Stimulated activated naive CD4-positive, alpha-beta T cell (primary cell): ENCODE data around the gene F7.
"Not testable (repeated sequence)": the region's sequence is repeated elsewhere in the genome, so short reads cannot be mapped to it uniquely, and the experiment has no call there.

Experiments used
- DNase-seq, 6 experiments: peaks; one replicate each; lab custom pipeline; 2025; lab: John Stamatoyannopoulos, UW

F7 gene

DNA sequence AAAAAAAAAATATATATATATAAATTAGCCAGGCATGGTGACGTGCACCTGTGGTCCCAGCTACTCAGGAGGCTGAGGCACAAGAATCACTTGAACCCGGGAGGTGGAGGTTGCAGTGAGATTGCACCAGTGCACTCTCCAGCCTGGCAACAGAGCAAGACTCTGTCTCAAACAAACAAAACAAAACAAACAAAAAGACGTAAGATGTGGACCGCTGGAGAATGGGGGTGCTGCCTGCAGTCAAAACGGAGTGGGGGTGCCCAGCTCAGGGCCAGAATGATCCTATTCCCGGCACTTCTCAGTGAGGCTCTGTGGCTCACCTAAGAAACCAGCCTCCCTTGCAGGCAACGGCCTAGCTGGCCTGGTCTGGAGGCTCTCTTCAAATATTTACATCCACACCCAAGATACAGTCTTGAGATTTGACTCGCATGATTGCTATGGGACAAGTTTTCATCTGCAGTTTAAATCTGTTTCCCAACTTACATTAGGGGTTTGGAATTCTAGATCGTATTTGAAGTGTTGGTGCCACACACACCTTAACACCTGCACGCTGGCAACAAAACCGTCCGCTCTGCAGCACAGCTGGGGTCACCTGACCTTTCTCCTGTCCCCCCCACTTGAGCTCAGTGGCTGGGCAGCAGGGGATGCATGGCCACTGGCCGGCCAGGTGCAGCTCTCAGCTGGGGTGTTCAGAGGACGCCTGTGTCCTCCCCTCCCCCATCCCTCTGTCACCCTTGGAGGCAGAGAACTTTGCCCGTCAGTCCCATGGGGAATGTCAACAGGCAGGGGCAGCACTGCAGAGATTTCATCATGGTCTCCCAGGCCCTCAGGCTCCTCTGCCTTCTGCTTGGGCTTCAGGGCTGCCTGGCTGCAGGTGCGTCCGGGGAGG, at the start of gene F7:
F7 (plus strand) TSS at position 760 of the 889 bp plus-strand sequence; CDS start at position 811, 51 bp downstream.
- DNase-seq, result no peak

DNA sequence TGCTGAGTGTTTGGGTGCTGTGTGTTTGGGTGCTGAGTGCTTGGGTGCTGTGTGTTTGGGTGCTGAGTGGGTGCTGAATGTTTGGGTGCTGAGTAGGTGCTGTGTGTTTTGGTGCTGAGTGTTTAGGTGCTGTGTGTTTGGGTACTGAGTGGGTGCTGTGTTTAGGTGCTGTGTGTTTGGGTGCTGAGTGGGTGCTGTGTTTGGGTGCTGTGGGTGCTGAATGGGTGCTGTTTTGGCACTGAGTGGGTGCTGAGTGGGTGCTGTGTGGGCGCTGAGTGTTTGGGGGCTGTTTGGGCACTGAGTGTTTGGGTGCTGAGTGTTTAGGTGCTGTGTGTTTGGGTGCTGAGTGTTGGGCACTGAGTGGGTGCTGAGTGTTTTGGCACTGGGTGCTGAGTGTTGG, 48.5 kb upstream of the F7 start:
- no peak for DNase-seq

DNA sequence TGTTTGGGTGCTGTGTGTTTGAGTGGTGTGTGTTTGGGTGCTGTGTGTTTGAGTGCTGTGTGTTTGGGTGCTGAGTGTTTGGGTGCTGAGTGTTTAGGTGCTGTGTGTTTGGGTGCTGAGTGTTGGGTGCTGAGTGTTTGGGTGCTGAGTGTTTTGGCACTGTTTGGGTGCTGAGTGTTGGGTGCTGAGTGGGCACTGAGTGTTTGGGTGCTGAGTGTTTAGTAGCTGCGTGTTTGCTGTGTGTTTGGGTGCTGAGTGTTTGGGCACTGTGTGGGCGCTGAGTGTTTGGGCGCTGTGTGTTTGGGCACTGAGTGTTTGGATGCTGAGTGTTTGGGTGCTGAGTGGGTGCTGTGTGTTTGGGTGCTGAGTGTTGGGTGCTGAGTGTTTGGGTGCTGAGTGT, 48.0 kb upstream of the F7 start:
- DNase-seq, result not testable (repeated sequence)

DNA sequence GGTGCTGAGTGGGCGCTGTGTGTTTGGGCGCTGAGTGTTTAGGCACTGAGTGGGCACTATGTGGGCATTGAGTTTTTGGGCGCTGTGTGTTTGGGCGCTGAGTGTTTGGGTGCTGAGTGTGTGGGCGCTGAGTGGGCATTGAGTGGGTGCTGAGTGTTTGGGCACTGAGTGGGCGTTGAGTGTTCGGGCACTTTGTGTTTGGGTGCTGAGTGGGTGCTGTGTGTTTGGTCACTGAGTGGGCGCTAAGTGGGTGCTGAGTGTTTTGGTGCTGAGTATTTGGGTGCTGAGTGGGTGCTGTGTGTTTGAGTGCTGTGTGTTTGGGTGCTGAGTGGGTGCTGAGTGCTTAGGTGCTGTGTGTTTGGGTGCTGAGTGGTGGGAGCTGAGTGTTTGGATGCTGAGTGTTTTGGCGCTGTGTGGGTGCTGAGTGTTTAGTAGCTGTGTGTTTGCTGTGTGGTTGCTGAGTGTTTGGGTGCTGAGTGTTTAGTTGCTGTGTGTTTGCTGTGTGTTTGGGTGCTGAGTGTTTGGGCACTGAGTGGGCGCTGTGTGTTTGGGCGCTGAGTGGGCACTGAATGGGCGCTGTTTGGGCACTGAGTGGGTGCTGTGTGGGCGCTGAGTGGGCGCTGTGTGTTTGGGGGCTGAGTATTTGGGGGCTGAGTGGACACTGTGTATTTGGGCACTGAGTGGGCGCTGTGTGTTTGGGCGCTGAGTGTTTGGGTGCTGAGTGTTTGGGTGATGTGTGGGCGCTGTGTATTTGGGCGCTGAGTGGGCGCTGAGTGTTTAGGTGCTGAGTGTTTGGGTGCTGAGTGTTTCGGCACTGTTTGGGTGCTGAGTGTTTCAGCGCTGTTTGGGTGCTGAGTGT, 47.2 kb upstream of the F7 start:
- DNase-seq, result no peak

DNA sequence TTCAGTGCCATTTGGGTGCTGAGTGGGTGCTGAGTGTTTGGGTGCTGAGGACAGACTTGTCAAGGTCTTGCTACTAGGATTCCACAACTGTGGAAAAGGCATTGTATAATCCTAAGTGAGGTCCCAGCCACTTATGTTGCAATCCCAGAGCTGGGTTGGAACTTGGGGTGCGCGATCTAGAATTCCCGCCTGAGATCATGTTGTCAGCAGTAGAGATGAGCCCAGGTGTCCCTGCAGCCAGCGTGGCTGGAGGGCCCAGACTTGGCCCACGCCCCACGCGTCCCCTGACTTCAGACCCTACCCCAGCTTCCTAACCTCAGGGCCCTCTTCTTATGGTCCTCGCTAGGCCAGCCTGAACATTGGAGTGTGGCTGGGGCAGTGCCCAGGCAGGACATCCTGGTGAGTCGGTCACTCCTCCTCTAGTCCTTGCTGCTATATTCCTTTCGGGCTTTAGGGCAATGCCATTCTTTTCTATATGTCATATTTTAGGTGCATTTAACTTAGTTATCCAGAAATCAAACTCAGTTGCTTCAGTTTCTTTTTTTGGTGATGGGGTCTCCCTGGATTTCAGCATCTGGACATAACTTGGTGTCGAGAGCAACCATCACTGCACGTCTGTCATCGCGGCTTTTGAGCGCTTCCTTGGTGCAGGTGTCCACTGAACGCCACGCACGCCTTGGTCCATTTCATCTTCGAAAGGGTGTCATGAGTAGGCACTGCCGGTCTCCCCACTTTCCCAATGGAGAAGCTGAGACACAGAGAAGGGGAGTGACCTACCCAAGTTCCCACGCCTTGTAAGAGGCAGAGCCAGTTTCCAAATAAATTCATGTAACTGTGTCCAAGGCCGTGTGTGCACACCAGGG, 46.4 kb upstream of the F7 start:
- no peak for DNase-seq

DNA sequence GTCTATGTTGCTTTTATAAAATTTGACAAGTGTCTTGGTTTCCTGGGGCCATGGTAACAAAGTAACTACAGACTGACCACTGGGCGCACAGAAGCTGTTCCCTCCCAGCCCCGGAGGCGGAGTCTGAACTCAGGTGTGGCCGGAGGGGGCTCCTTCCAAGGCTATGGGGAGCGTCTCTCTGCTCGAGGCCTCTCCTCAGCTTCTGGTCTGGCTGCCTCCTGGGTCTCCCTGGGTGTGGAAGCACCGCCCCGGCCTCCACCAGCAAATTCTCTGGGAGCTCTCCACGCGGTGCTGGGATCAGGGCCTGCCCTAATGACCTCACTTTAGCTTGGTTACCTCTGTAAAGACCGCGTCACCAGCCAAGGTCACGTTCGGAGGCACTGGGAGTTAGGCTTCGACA, 45.7 kb upstream of the F7 start:
- no peak for DNase-seq

DNA sequence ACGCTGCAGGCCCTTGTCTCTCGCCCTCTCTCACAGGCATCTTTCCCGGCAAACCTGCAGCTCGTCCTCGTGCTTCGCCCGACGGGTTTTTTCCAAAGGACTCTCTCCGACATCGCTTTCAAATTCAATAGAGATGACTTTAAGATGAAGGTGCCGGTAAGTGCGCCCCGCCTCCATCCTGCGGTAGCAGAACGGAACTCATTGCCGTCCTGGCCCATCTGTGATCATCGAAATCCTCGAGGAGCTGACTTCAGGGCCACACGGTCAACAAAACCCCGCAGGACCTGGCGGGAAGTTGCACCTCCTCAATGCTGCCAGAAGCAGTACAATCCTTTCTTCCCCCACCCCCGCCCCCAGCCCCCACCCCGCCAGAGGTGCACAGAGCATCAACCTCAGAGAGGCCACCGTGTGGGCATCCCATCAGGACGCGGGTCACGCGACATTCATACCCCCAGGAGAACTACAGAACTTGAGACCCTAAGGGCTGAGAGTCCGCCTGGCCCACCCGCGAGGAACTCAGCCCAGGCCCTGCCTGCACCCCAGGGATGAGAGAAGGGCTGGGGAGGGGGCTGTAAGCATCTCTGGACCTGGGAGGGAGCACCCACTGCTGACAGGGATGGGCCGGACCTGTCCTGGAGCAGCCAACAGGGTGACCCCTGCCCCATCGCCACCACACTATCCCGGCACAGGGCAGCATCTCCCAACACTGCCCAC, 44.9 kb upstream of the F7 start:
- no peak for DNase-seq

DNA sequence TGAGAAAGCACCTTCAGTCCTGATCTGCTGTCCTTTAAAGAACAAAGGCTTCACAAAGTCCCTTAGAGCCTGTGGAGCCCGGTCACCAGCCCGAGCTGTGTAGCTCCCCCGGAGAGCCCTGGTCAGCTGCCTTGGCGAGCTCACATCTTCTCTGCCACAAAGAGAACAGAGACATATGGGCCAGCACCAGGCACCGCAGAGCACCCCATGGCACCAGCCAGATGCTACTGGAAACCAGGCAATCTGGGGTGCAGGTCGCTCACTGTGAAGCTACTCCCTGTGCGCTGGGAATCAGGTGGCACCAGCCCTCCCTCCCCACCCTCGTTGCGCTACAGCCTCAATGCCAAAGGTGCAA, 44.3 kb upstream of the F7 start:
- no peak for DNase-seq

DNA sequence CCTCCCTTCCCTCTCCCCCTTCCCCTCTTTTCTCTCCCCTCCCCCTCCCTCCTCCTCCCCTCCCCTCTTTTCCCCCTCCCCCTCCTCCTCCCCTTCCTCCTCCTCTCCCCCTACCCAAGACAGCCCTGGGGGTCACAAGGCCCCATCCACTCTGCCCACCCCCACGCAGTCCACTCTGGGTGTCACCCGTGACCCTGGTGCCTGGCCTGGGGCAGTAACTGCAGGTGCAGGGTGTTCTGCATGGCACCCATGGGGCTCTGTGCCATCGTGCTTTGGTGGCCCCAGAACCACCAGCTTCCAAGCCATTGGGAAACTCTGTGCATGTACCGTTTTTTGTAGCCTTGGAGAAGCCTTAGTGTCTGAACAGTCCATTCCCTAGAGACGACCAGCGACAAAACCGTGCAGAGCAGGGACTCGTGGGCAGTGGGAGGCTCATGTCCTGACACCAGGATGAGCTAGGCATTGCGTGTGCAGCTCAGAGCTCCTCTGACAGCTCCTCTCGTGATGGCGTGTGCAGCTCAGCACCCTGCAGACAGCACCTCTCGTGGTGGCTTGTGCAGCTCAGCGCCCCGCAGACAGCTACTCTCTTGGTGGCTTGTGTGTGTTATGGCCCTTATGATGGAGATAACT, 43.7 kb upstream of the F7 start:
- no peak for DNase-seq

DNA sequence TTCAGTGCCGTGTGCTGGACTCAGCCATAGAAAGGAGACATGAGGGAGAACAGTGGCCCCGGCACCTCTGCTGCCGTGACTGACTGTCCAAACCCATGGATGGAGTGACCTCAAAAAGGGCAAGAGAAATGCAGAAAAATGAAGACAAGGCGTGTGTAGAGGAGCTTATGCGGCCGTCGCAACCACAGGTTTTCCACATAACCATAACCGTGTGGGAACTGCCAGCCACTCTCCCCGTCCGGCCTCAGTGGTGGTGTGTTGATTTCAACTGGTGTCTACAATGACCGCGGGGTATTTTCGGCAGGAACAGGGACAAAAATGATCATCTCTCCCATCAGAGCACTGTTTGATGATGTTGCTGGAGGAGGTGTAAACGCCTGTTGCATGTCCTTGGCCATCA, 42.9 kb upstream of the F7 start:
- DNase-seq, result no peak

DNA sequence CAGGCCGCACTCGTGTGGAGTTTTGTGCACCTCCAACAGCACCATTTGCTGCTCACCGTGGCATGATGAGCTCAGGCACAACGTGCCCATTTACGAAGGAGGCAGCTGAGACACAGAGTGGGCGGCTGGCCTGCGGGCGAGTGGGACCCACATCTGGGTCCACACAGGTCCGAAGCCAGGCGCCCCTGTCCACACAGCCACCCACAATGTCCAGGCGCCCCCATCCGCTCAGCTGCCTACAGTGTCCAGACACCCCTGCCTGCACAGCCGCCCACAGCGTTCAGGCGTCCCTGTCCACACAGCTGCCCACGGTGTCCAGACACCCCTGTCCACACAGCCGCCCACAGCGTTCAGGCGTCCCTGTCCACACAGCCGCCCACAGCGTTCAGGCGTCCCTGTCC, 42.5 kb upstream of the F7 start:
- no peak for DNase-seq

DNA sequence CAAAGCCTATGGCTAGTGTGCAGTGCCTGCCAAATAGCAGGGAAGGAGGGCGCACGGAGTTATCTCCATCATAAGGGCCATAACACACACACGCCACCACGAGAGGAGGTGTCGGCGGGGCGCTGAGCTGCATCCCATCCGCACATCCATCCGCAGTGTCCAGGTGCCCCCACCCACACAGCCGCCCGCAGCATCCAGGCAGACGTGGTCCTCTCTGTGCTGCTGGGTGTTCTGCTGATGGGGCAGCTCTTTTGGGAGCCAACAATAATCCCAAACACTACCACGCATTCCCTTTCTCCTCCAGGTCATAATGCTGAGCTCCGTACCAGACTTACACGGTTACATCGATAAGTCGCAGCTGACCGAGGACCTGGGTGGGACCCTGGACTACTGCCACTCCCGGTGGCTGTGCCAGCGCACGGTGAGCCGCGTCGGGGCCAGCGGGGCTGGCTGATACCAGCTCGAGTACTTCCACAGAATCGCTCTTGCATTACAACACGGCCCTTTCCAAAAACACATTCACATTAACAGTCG, 41.5 kb upstream of the F7 start:
- DNase-seq, result no peak

DNA sequence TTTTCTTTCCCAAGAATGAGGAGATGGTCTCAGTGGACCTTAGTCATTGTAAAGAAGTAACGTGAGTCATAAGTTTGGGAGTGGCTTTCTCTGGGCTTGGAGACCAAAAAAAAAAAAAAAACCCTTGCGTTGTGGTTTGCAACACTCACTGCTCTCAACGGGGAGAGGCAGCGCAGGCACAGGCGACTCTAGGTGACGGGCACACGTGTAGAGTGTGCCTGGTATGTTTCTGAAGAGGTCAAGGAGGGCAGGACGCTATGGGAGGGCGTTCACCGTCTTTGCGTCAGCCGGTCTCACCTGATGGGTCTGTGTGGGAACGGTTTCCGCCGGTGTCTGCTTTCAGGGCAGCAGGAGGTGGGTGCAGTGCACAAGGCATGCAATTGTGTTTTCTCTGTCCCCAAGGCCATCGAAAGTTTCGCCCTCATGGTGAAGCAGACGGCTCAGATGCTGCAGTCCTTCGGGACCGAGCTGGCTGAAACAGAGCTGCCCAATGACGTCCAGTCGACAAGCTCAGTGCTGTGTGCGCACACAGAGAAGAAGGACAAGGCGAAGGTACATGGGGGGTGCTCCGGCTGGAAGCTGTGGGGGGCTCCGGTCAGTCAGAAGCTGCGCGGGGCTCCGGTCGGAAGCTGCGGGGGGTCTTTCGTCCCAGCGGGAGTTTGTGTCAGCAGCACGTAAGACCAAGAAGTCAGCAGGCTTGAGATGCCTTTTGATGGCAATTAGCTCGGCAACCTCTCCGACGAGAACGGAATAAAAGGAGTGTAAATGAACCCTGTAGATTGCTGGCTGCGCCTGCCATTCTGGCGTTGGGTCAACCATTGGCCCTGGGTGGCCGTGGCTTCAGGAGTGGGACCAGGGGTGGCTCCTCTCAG, 40.8 kb upstream of the F7 start:
- no peak for DNase-seq

DNA sequence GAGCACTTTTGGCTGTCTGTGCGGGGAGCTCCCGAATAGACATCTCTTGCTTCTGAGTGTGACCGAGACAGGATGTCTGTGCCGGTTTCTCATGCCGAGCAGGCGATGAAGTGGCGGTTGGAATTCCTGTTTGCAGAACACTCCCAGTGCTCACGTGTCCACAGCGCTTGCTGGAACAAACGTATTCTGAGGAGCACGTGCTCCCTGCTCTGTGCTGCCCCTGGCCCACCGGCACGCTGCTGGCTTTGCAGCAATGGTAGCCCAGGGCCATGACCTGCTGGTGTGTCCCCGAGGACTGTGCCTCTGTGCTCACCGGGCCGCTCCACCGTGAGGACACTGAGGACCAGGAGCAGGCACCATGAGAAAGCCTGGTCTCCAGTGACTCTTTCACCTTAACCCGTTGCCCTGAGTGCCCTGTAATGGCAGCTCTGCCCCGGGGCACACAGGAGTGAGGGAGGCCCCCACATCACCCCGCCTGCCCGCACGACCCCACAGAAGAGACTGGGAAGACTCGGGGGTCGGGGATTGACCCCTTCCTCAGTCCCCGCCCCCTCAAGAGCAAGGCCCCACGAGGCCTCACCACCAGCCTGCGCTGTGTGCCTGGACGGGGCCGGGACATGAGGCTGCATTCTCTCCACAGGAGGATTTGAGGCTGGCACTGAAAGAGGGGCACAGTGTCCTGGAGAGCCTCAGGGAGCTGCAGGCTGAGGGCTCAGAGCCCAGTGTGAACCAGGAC, 40.0 kb upstream of the F7 start:
- DNase-seq, result no peak

DNA sequence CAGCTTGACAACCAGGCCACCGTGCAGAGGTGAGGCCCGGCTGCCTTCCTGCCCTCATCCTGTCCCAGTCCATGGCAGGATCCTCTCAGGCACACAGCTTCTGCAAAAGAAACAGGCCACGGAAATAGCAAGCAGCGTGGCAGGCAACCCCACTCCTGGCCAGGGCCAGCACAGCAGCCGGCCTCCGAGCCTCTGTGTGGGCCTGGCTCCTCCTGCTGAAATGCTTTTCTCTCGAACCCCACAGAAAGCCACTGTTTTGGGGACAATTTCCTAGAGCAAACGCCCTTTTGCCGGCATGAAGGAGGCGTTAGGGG, 39.5 kb upstream of the F7 start:
- no peak for DNase-seq

DNA sequence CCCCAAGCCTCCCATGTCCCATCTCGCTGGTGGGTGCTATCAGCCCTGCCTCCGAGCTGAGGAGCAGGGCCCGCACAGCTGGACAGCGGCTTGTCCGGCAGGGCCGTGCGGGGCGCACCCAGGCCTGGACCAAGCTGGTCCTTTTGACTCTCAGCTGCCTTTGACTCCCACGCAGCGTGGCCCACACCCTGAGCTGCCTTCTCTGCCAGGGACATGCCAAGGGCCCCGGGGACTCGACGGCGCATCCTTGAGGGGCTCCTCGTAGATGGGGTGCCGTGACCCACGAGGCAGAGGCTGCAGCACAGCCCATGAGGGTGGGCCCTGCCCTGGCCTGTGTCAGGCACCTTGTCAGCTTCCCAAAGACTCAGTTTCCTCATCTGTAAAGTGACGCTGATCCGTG, 38.8 kb upstream of the F7 start:
- DNase-seq, result no peak

DNA sequence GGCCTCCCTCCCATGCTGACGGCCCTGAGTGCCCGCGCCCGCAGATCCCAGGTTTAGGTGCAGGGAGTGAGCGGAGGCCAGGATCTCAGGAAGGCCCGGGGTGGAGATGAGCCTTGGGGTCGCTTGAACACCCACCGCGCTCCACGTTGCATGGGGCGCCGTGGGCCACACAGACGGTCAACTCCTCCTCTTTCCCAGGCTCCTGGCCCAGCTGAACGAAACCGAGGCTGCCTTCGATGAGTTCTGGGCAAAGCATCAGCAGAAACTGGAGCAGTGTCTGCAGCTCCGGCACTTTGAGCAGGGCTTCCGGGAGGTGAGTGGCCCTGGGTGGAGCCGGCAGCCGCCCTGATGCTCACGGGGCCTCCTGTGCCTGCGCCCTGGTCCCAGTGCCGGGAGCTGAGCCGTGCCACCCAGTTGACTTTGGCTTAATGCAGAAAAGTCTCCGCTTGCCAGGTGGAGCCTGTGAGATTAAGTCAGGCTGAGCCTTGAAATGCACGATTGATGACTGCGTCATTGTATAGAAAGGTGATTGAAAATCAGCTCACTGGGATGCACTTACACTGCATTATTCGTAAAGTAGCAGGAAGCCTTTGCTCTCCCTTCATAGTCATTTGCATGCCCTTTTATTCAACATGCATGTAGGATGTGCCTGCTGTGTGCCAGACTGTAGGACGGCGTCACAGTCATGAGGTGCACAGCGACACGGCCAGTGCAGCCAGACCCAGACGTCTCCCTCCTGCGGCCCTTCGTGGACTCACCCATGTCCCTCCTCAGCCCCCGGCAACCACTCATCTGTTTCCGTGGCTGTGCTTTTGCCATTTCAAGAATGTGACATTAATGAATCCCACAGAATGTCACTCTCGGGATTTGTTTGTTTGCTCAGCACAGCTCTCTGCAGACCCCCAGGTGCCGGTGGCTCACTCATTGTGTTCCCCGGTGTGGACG, 35.5 kb upstream of the F7 start:
- no peak for DNase-seq

DNA sequence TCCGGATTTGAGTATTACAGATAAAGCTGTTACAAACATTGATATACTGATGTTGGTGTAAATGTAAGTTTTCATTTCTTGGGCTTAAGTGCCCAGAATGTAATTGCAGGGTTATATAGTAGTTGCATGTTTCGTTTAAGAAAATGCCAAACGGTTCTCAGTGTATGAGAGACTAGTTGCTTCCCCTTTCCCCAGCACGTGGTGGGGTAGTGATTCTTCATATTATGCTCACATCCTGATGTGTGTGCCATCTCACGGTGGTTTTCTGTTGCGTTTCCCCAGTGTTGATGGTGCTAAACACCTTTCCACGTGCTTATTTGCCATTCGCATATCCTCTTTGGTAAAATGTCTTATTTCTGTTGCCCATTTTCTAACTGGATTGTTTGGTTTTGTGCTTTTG, 34.7 kb upstream of the F7 start:
- DNase-seq, result no peak
